ENCODE results near the gene TMPRSS5. TPM values are rescaled to one million over a fixed set of nuclear protein-coding genes. Genes with fewer than 3 reads are reported as not detected.
A peak's percentile ranks its signal among the peaks of the same experiment; 100 is the strongest.

Gene TMPRSS5
- total RNA-seq, 1 donor from 2014 or later = 2.6 TPM

GRCh38 chr11:113729456-113729855 lies 23.3 kb upstream of the TMPRSS5 start:
- Mint-ChIP-seq H3K27me3 (no peaks in the 10 kb centered on the region), H3K4me3 (ENCODE audit: low read depth) (no peak overlapping the region), H3K36me3 (ENCODE audit: insufficient read depth) (no peaks in the 10 kb centered on the region), H3K9me3 (ENCODE audit: low read depth) (no peaks in the 10 kb centered on the region), H3K4me1 (ENCODE audit: low read depth) (peaks cover 22% of the 10 kb centered on the region), H3K27ac (no peak overlapping the region)
- DNase-seq (ENCODE audit: low spot score, unreplicated experiment) = no peak
- TF ChIP-seq, protein P1, sequence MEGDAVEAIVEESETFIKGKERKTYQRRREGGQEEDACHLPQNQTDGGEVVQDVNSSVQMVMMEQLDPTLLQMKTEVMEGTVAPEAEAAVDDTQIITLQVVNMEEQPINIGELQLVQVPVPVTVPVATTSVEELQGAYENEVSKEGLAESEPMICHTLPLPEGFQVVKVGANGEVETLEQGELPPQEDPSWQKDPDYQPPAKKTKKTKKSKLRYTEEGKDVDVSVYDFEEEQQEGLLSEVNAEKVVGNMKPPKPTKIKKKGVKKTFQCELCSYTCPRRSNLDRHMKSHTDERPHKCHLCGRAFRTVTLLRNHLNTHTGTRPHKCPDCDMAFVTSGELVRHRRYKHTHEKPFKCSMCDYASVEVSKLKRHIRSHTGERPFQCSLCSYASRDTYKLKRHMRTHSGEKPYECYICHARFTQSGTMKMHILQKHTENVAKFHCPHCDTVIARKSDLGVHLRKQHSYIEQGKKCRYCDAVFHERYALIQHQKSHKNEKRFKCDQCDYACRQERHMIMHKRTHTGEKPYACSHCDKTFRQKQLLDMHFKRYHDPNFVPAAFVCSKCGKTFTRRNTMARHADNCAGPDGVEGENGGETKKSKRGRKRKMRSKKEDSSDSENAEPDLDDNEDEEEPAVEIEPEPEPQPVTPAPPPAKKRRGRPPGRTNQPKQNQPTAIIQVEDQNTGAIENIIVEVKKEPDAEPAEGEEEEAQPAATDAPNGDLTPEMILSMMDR (IDR thresholded peaks at IDR 0.05; ENCODE audit: unreplicated experiment) = no peak

DNA sequence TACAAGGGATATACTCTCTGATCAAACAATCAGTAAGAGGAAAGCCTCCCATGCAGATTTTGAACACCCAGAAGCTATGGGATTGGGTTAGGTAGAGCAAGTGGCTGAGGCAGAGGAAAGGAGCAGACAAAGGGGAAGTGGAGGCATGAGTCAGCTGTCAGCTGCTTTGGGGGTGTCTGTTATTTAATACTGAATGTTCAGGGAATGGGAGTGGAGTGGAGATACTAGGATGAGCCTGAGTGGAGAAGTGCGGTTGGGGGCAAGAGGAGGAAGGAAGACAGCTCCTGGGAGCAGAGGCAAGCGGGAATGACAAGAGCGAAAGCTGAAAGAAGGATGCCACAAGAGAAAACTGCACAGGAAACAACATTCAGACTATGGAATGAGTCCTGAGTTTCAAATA lies 22.7 kb upstream of the TMPRSS5 start:
- H3K27ac Mint-ChIP-seq = peak overlapping the region; percentile 12

GRCh38 chr11:113725913-113726312 lies 19.8 kb upstream of the TMPRSS5 start:
- TF ChIP-seq, protein P1 (IDR thresholded peaks at IDR 0.05; ENCODE audit: unreplicated experiment) = no peak
- peak overlapping the region; percentile 73 for H3K27ac Mint-ChIP-seq
- peak overlapping the region; percentile 1 for H3K4me3 Mint-ChIP-seq (ENCODE audit: low read depth)
- no peak for DNase-seq (ENCODE audit: low spot score, unreplicated experiment)
- H3K4me1 Mint-ChIP-seq (ENCODE audit: low read depth) = peaks cover 39% of the 10 kb centered on the region
- H3K36me3 Mint-ChIP-seq (ENCODE audit: insufficient read depth) = peaks cover 2% of the 10 kb centered on the region
- no peaks in the 10 kb centered on the region for H3K27me3 Mint-ChIP-seq
- peaks cover 1% of the 10 kb centered on the region for H3K9me3 Mint-ChIP-seq (ENCODE audit: low read depth)

More for the DNA sequence above, 22.7 kb upstream of the TMPRSS5 start:
- DNase-seq (ENCODE audit: low spot score, unreplicated experiment) = no peak
- H3K9me3 Mint-ChIP-seq (ENCODE audit: low read depth) = no peaks in the 10 kb centered on the region
- H3K27me3 Mint-ChIP-seq = no peaks in the 10 kb centered on the region
- H3K4me3 Mint-ChIP-seq (ENCODE audit: low read depth) = no peak overlapping the region
- TF ChIP-seq, protein P1 (IDR thresholded peaks at IDR 0.05; ENCODE audit: unreplicated experiment) = no peak
- peaks cover 26% of the 10 kb centered on the region for H3K4me1 Mint-ChIP-seq (ENCODE audit: low read depth)
- no peaks in the 10 kb centered on the region for H3K36me3 Mint-ChIP-seq (ENCODE audit: insufficient read depth)

DNA sequence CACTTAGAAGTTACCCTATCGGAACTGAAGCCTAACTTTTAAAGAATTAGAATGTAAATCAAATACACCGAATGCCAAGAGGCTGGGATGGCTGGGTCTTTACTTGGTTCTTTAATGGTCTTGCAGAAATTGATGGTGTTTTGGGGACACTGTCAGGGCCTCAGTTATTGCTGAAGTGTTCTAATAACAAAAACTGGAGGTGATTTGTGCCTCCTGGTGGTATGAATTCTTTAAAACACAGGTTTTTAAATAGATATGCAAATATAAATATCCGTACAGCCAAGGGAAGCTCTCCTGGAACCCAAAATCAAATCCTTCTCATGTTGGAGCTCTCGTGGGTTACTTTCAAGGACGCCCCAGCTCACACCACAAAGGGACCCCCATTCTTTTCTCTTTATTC lies 19.3 kb upstream of the TMPRSS5 start:
- Mint-ChIP-seq H3K9me3 (ENCODE audit: low read depth) (peaks cover 4% of the 10 kb centered on the region), H3K27ac (no peak overlapping the region), H3K27me3 (no peaks in the 10 kb centered on the region), H3K36me3 (ENCODE audit: insufficient read depth) (peaks cover 5% of the 10 kb centered on the region), H3K4me1 (ENCODE audit: low read depth) (peaks cover 39% of the 10 kb centered on the region), H3K4me3 (ENCODE audit: low read depth) (no peak overlapping the region)
- no peak for DNase-seq (ENCODE audit: low spot score, unreplicated experiment)
- TF ChIP-seq, protein P1 (IDR thresholded peaks at IDR 0.05; ENCODE audit: unreplicated experiment) = no peak

- TF ChIP-seq, protein P1 (IDR thresholded peaks at IDR 0.05; ENCODE audit: unreplicated experiment) = no peak
- no peak overlapping the region for H3K27ac Mint-ChIP-seq
- no peak overlapping the region for H3K4me3 Mint-ChIP-seq (ENCODE audit: low read depth)
- peaks cover 4% of the 10 kb centered on the region for H3K9me3 Mint-ChIP-seq (ENCODE audit: low read depth)
- peaks cover 39% of the 10 kb centered on the region for H3K4me1 Mint-ChIP-seq (ENCODE audit: low read depth)
- H3K36me3 Mint-ChIP-seq (ENCODE audit: insufficient read depth) = peaks cover 5% of the 10 kb centered on the region
- H3K27me3 Mint-ChIP-seq = no peaks in the 10 kb centered on the region
- DNase-seq (ENCODE audit: low spot score, unreplicated experiment) = no peak
Measured at GRCh38 chr11:113724778-113725177, 18.7 kb upstream of the TMPRSS5 start.
